Measurements from ENCODE around the gene HOXB2.
"Not testable (repeated sequence)": the region's sequence is repeated elsewhere in the genome, so short reads cannot be mapped to it uniquely, and the experiment has no call there.

HOXB2 gene

DNA sequence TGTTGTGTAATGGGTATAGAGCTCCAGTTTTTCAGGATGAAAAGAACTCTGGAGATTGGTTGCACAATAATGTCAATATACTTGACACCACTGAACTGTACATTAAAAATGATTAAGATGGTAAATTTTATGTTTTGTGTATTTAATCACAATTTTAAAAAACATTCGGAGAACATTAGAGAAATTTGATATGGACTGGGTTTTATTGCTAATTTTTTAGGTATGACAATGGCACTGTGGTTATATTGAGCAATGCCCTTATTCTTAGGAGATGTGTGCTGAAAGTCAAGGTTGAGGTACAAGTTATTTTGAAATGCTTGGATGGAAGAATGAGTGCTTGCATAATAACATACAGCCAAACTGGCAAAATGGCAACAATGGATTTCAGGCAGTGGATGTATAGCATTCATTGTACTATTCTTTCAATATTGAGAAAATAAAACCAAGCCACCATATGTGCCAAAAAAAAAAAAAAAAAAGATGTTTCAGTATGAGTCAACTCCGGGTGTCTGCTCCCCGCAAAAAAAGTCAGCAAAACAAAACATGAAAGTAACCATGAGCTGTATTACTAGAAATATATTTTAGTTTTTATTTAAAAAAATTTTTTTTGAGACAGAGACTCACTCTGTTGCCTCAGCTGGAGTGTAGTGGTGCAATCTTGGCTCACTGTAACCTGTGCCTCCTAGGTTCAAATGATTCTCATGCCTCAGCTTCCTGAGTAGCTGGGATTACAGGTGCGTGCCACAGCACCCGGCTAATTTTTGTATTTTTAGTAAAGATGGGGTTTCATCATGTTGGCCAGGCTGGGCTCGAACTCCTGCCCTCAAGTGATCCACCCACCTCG is 33.9 kb downstream of the HOXB2 start:
- DNase-seq, result peak; percentile 82

DNA sequence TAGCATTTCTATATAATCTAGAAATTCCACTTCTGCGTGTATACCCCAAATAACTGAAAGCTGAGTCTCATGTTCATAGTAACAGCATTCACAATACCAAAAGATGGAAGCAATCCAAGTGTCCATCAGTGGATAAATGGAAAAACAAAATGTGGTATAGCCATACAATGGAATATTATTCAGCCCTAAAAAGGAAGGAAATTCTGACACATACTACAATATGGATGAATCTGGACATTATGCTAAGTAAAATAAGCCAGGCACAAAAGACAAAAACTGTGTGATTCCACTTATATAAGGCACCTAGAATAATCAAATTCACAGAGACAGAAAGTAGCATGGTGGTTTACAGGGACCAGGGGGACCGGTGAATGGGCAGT is 34.5 kb downstream of the HOXB2 start:
- no peak for DNase-seq

- DNase-seq, result not testable (repeated sequence)
Observed at GRCh38 chr17:48509708-48510107, 35.2 kb downstream of the HOXB2 start.

DNA sequence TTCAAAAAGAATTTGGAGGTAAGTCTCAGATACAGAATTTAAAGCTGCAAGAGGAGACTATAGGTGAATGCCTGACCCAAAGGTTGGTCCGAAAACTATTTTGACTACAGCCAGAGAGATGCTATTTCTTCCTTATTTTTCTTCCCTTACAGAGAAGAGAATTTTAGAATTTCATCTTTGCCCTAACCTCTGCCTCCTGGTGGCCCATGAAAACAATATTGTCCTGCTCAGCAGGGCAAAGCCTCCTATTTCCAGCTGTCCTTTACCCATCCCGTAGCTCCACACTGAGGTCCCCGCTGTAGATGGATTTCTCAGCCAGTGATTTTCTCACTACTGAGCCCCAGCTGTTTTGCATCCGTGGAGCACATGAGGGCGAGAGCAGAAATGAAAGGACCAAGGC is 38.7 kb downstream of the HOXB2 start:
- no peak for DNase-seq

GRCh38 chr17:48505788-48506187 is 39.1 kb downstream of the HOXB2 start:
- DNase-seq, result peak; percentile 78

GRCh38 chr17:48504953-48505352 is 40.0 kb downstream of the HOXB2 start:
- DNase-seq, result no peak

GRCh38 chr17:48503747-48504146 is 41.2 kb downstream of the HOXB2 start:
- DNase-seq, result peak; percentile 42

GRCh38 chr17:48502901-48503300 is 42.0 kb downstream of the HOXB2 start:
- DNase-seq, result no peak

DNA sequence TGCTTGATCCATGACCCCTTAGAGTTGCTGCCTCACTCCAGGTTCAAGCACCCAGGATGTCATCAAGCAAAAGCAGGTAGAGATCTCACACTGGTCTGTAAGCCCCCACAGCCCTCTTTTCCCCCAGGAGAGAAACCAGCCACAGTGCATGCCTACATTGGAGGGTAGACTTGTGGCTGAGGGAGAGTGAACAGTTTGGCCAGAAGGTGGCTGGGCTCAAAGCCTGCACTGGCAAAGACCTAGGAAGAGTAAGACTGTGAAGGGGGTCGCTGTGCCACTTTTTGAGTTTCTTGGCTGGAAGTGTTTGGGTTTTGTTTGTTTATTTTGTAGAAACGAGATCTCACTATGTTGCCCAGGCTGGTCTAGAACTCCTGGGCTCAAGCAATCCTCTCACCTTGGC is 42.6 kb downstream of the HOXB2 start:
- DNase-seq, result no peak

- DNase-seq, result no peak
Observed at GRCh38 chr17:48500435-48501426, 44.2 kb downstream of the HOXB2 start.

DNA sequence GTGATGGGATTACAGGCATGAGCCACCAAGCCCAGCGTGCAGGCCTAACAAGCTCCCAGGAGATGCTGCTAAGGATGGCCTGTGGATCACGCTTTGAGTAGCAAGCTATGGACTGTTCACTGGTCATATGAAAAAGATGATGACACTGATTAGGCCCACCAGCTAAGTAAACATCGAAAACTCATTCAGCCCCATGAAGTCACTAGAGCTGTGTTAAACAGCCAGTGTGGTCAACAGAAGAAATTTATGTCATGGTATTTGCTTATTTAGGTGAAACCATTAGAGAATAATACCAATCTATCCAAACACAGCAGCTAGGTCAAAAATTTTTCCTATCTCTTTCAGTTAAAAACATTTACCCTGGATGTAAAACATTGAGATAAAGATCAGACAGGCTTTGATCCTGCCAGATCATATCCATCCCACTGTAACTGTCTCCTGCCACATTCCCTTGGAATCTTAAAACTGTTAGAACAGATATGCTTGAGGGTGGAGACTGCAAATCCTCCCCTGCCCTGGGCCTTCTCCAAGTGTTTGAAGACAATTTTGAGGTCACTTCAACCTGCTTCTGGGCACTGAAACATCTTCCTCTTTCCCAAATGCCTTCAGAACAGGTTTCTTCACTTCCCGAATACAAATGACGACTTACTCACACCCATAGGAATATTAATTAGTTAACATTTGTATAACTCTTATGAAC is 45.0 kb downstream of the HOXB2 start:
- no peak for DNase-seq

DNA sequence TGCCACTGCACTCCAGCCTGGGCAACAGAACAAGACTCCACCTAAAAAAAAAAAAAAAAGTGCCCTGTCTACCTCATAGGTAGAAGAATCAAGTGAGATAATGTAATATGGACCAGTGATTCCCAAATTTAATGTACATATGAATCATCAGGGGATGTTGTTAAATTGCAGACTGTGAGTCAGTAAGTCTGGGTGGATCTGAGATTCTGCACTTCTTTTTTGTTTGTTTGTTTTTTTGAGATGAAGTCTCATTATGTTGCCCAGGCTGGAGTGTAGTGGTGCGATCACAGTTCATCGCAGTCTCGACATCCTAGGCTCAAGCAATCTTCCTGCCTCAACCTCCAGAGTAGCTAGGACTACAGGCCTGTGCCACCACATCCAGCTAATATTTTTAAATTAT is 45.7 kb downstream of the HOXB2 start:
- no peak for DNase-seq

- peak; percentile 96 for DNase-seq
Observed at GRCh38 chr17:48498164-48498850, 46.6 kb downstream of the HOXB2 start.

GRCh38 chr17:48497103-48497502 is 47.8 kb downstream of the HOXB2 start:
- no peak for DNase-seq

DNA sequence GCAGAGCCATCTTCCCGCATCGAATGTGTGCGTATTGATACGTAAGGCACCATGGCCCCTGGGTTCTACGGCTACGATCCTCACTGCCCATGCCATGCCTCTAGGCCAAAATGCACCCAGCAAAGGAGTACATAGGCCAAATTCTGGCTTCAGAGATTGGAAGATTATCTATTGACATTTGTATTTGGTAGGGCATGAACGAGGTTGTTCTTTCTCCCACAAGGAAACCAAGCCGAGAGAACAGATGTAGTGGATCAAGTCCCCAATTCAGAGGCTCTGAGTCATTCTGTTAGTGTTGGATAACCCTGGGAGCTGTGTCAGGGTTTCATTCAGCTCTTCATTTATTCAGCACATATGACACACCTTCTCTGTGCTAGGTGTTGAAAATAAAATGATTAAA is 50.6 kb downstream of the HOXB2 start:
- no peak for DNase-seq
